HG02981 (cell line): ENCODE data around the gene LACRT.
A peak's percentile ranks its signal among the peaks of the same experiment; 100 is the strongest.

ENCODE experiments used
- ATAC-seq: cut with Tn5 transposase; IDR thresholded peaks from one replicate; pipeline ENCODE4 v1.9.1; 2021; ENCODE audit warnings: mild to moderate bottlenecking, moderate library complexity; ENCODE audit not compliant: unreplicated experiment

Gene LACRT, protein sequence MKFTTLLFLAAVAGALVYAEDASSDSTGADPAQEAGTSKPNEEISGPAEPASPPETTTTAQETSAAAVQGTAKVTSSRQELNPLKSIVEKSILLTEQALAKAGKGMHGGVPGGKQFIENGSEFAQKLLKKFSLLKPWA

DNA sequence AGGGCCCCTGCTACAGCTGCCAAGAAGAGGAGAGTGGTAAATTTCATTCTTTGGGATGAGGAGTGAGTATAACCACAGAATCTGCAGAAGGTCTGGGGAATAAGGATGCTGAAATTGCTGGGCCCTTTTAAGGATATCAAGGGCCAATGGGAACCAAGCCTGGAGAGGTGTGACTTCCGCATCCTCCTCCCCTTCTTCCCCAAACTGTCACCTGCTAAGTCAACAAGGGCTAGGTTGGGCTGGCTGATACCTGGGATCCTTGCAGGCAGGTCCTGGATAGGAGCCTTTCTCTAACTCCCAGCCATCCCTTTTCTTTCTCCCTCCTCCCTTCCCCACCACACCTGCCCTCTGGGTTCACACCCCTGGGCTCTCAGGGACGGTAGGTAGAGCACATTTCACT lies at the start of gene LACRT:
TSS of gene LACRT (minus strand) at position 101 of the 400 bp plus-strand sequence. CDS start at position 47, 54 bp downstream.
- ATAC-seq: no peak

DNA sequence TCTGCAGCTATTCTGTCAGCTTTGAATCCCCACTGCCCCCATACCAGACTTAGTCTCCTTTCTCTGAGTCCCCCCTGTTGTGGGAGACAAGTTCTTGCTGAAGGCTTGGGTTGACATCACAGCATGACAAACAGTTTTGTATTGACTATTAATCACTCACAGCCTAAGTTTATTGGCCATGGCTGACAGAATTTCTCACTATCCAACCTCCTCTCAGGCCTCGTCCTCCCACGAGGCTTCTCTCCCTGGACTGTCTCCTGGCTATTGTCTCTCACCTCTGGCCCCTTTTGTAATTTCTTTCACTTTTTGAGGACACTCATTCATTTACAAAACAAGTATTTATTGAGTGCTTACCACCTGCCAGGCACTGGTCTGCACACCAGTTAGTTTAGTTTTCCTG lies 48.7 kb upstream of the LACRT start:
- no peak for ATAC-seq

DNA sequence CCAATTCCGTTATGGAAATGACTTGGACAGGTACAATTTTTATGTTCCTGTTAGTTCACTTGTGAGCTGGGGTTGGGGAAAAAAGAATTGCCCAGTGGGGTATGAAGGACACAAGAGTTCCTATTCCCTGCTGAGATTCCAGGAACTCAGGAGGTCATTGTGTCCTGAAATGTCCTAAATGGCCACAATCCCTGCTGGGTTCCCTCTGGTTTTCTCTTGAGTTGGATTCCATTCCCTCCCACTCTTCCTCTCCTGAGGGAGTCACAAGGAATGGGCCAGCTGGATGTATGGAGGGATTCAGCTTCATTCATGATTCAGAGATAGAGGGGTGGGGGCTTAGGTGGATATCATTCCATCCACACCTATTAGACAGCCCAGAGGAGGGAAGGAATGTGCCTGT lies 48.0 kb upstream of the LACRT start:
- no peak for ATAC-seq

GRCh38 chr12:54680374-54680773 lies 45.7 kb upstream of the LACRT start:
- ATAC-seq: peak; percentile 83

- no peak for ATAC-seq
Observed at GRCh38 chr12:54678131-54678530, 43.4 kb upstream of the LACRT start.

DNA sequence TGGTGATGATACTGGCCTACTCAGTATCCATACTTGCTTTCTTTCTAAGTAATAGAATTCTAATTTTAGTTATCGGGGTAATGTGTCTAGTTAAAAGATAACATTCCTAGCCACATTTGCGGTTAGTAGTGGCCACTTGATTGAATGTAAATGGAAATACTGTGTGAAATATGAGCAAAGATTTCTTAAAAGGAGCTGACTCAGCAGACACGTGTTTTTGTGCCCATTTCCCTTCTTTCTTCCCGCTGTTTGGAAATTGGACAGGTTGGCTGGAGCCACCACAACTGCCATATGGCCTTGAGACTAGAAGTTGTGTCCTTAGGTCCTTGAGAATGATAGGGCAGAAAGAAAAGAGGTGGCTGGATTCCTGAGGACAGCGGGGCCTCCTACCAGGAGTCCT lies 33.2 kb upstream of the LACRT start:
- ATAC-seq: no peak

GRCh38 chr12:54666008-54666407 lies 31.3 kb upstream of the LACRT start:
- ATAC-seq: no peak

DNA sequence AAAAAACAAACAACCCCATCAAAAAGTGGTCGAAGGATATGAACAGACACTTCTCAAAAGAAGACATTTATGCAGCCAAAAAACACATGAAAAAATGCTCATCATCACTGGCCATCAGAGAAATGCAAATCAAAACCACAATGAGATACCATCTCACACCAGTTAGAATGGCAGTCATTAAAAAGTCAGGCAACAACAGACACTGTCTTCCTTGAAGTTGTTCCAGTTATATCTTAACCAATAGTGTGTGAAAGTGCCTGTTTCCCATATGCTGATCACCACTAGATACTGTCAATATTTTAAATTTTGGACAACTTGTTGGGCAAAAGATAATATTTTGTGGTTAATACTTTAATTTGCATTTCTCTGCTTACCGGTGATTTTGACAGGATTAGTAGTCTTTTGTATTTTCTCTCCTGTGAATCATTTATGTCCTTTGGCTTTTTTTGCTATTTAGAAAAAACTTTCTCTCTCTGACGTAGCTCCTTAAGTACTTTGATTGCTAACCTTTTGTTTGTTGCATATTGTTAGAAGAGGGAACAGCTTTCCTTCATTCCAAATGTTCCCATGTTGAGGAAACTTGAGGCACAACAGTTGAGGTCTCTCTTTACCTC lies 30.4 kb upstream of the LACRT start:
- ATAC-seq: peak; percentile 56

DNA sequence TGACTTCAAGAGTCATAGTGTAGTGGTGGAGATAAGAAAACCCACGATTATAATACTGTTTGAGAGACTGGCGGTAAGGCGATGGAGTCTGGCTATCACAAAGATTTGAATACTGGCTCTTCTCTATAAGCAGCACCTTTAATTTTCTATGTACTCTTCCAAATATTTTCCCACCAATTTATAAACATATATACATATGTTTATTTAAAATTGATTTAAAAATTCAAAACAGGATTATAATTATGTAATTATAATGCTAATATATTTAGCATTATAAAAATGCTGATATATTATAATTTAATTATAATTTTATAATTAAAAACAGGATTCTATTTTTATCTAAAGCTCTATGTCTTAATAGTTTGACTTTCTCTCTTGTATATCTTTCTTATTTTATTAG lies 28.9 kb upstream of the LACRT start:
- no peak for ATAC-seq

- ATAC-seq: no peak
Observed at GRCh38 chr12:54662026-54662425, 27.3 kb upstream of the LACRT start.

DNA sequence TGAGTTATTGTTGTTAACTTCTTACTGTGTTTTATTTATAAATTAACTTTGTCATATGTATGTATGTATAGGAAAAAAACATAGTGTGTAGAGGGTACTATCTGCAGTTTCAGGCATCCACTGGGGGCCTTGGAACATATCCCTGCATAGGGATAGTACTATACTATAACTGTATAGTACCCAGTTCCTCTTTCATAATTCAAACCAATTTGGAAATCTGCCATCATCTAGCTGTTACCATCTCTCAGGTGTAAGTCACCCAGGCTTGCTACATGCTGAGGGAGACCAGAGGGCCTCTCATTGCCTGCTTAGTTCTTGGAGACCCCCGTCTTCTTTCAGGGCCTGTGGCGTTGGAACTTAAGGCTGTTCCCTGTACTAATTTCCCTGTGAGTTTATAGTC lies 26.4 kb upstream of the LACRT start:
- no peak for ATAC-seq

GRCh38 chr12:54660320-54660962 lies 25.7 kb upstream of the LACRT start:
- ATAC-seq: no peak

GRCh38 chr12:54658306-54659264 lies 23.9 kb upstream of the LACRT start:
- peak; percentile 83 for ATAC-seq

GRCh38 chr12:54657105-54657607 lies 22.5 kb upstream of the LACRT start:
- no peak for ATAC-seq

DNA sequence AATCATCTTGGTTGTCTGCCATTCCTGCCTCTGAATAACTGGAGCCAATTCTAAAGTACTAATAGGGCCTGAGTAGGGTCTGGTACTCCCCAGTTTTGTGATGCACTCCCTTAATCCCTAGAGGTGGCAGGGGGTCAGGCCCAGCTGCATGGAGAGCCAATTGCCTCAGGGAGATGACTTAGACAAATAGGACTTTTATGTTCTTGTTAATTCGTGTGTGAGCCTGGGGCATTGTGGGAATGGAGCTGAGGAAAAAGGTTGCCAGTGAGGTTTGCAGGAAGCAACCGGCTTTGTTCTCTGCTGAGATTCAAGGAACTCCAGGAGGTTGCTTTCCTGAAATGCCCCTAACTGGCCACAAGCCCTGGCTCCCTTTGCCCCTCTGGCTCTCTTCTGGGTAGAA lies 20.2 kb upstream of the LACRT start:
- no peak for ATAC-seq

- no peak for ATAC-seq
Observed at GRCh38 chr12:54653025-54653424, 18.3 kb upstream of the LACRT start.

DNA sequence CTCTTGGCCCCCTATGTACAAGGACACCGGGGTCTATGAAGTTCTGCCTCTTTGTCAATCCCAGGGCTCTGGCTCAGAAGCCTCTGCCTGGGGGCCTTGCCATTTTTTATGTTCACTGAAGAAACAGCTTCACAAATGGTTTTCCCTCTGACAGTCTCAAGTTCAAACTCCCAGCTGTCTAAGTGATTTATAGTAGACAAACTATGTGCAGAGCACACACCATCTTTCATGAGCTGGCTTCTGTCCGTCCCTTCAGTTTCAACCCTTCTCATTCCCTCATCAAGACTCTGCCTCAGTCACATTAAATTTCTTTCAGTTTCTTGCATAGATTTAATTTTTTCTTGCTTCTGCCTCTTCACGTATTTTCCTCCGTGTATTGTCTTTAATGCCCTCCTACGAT lies 16.2 kb upstream of the LACRT start:
- no peak for ATAC-seq

GRCh38 chr12:54650409-54650808 lies 15.7 kb upstream of the LACRT start:
- no peak for ATAC-seq

DNA sequence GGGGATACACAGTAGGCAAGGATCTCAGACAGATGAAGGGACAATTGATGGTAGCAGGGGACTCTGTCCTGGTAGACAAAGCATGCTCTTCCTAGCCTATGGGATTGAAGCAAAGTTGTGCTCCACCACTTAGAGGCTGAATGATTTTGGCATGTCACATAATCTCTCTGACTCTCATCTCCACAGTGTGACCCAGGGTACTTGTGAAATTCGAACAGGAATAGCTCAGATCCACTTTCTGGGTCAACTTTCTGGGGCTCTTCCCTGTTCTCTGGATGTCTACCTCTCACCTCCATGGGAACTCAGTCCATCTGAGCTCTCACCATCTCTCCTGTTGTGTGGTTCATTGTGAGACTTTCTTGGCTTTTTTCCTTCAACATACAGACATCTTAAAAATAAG lies 15.1 kb upstream of the LACRT start:
- ATAC-seq: no peak

DNA sequence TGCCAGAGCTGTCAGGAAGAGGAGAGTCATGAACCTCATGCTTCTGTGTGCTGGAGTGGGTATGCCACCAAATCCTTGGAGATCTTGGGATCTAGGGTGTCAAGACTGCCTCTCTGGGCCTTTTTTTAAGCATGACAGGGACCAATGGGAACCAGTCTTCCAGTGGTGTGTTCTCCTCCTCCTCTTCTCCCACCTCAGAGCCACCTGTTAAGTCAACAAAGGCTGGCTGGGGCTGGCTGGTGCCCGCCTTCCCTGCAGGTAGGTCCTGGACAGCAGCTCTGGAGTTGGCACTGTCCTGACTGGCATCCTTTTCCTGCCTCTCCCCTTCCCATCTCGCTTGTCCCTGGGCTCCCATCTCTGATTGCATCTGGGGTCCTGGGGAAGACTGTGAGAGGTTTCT lies 13.6 kb upstream of the LACRT start, which contains the start of gene DCD:
TSS of gene DCD (minus strand) at position 101 of the 400 bp plus-strand sequence. CDS start at position 39, 62 bp downstream.
- ATAC-seq: no peak

DNA sequence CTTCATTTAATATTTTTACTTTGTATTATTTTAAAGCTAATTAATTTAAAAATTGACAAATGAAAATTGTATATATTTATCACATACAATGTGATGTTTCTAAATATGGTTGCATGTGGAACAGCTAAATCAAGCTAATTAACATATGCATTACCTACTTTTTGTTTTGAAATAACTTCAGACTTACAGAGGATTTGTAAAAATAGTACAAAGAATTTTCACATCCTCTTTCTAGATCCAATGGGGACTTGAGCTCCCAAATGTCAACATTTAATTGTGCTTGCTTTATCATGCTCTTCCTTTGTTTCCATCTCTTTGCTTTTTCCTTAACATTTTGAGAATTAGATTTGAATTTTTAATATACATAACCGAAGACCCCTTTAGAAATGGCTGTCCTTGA lies 6.9 kb upstream of the LACRT start:
- no peak for ATAC-seq
